A673 (cell line): Measurements from ENCODE around the gene TSGA10IP. TPM values are rescaled to one million over a fixed set of nuclear protein-coding genes. Genes with fewer than 3 reads are reported as not detected.

Experiments used
- BruUV-seq: library from RNA; stranded (reverse); fragments of 400-500 nt; replicated peaks from 2 replicates; lab custom pipeline; 2021; lab: Mats Ljungman, UMichigan
- CTCF ChIA-PET: fragments of 300-600 bp; sonication (Branson Sonifier 250); formaldehyde crosslinking; loops from one replicate; lab custom pipeline; 2022; ENCODE audit warnings: antibody characterized with exemption; lab: Charles Lee
- POLR2A ChIA-PET: fragments of 300-600 bp; sonication (Branson Sonifier 250); formaldehyde crosslinking; loops from one replicate; lab custom pipeline; 2022; ENCODE audit warnings: antibody characterized with exemption; ENCODE audit not compliant: low non-redundant PET; lab: Charles Lee
- DNase-seq: peaks from one replicate; pipeline ENCODE4 v3.0.0-alpha.2; 2015; ENCODE audit warnings: low spot score
- H3K27ac ChIP-seq: fragments of 200-600 bp; sonication (generic); 2 replicates; pipeline ENCODE4 v1.5.1; 2016; ENCODE audit warnings: mixed run types, low read depth, mild to moderate bottlenecking, mixed read lengths, antibody characterized with exemption, low read length; ENCODE audit not compliant: poor library complexity, severe bottlenecking
- H3K27me3 ChIP-seq: fragments of 200-600 bp; sonication (generic); replicated peaks from 2 replicates; pipeline ENCODE4 v1.6.1; 2017; ENCODE audit warnings: mixed run types, low read depth, mild to moderate bottlenecking, mixed read lengths, antibody characterized with exemption, low read length; ENCODE audit not compliant: insufficient read depth, poor library complexity
- H3K36me3 ChIP-seq: fragments of 200-600 bp; sonication (generic); 2 replicates; pipeline ENCODE4 v1.6.1; 2016; ENCODE audit warnings: mixed run types, mild to moderate bottlenecking, mixed read lengths, antibody characterized with exemption, low read length; ENCODE audit not compliant: insufficient read depth, poor library complexity, severe bottlenecking
- H3K4me1 ChIP-seq: fragments of 200-600 bp; sonication (generic); 2 replicates; pipeline ENCODE4 v1.6.1; 2017; ENCODE audit warnings: mixed run types, mild to moderate bottlenecking, mixed read lengths, antibody characterized with exemption, low read length; ENCODE audit not compliant: insufficient read depth, poor library complexity, severe bottlenecking
- H3K4me3 ChIP-seq: fragments of 200-600 bp; sonication (generic); 2 replicates; pipeline ENCODE4 v1.5.1; 2016; ENCODE audit warnings: low read depth, mixed run types, mild to moderate bottlenecking, mixed read lengths, low read length; ENCODE audit not compliant: poor library complexity, severe bottlenecking
- H3K9me3 ChIP-seq: fragments of 200-600 bp; sonication (generic); 2 replicates; pipeline ENCODE4 v1.6.1; 2016; ENCODE audit warnings: mixed run types, low read depth, mild to moderate bottlenecking, mixed read lengths, antibody characterized with exemption, low read length; ENCODE audit not compliant: poor library complexity, severe bottlenecking
- CTCF ChIP-seq: fragments of 300-800, 200-600 bp; sonication (generic); conservative IDR thresholded peaks from 2 replicates; pipeline ENCODE4 v1.5.1; 2017; ENCODE audit warnings: low read depth, mild to moderate bottlenecking, antibody characterized with exemption, low read length, moderate library complexity, mixed read lengths
- EZH2 ChIP-seq: fragments of 200-600 bp; sonication (generic); IDR thresholded peaks from 2 replicates; pipeline ENCODE4 v1.6.1; 2017; ENCODE audit warnings: borderline replicate concordance, low read depth, mild to moderate bottlenecking, mixed read lengths, antibody characterized with exemption, low read length; ENCODE audit not compliant: poor library complexity, severe bottlenecking
- intact Hi-C: fragments of 100-400 bp; cut with micrococcal nuclease; formaldehyde crosslinking; loops from one replicate; pipeline ENCODE4 v1.10.0; 2022; ENCODE audit not compliant: unreplicated experiment
- total RNA-seq: library from RNA; stranded (reverse); gene quantifications from 2 replicates; pipeline ENCODE4 v1.2.3, GENCODE V29; 2021

Gene TSGA10IP
- total RNA-seq, 1 experiment from 2014 or later = not detected

GRCh38 chr11:65937766-65938165, 7.5 kb upstream of the TSGA10IP start:
- H3K27ac ChIP-seq = no peak overlapping the region
- ChIA-PET POLR2A (interaction anchor here (0.6 kb wide), 1 partner anchor 428 kb away, joined by 3 read pairs; no protein-coding TSS in a partner anchor), CTCF (no interaction called here)
- BruUV-seq = no TSS peak
- H3K9me3 ChIP-seq = no peaks in the 10 kb centered on the region
- TF ChIP-seq EZH2 (no peak), CTCF (no peak)
- no peak for DNase-seq
- H3K36me3 ChIP-seq = no peaks in the 10 kb centered on the region
- no peaks in the 10 kb centered on the region for H3K27me3 ChIP-seq
- no peaks in the 10 kb centered on the region for H3K4me1 ChIP-seq
- H3K4me3 ChIP-seq = no peak overlapping the region
- intact Hi-C loops = no loop called here

- intact Hi-C loops = no loop called here
- H3K4me3 ChIP-seq = no peak overlapping the region
These were observed 3.5 kb upstream of the TSGA10IP start for GRCh38 chr11:65941720-65942310.

GRCh38 chr11:65942531-65942930, 2.7 kb upstream of the TSGA10IP start:
- no TSS peak for BruUV-seq
- POLR2A ChIA-PET = no interaction called here
- CTCF ChIA-PET = no interaction called here

More at GRCh38 chr11:65941720-65942310, 3.5 kb upstream of the TSGA10IP start:
- no TSS peak for BruUV-seq
- no peak for DNase-seq
- no peaks in the 10 kb centered on the region for H3K27me3 ChIP-seq
- TF ChIP-seq EZH2 (no peak), CTCF (no peak)
- H3K36me3 ChIP-seq = no peaks in the 10 kb centered on the region
- H3K9me3 ChIP-seq = no peaks in the 10 kb centered on the region
- CTCF ChIA-PET = no interaction called here
- POLR2A ChIA-PET = no interaction called here
- H3K27ac ChIP-seq = no peak overlapping the region
- H3K4me1 ChIP-seq = no peaks in the 10 kb centered on the region

More at GRCh38 chr11:65942531-65942930, 2.7 kb upstream of the TSGA10IP start:
- Histone ChIP-seq H3K27ac (no peak overlapping the region), H3K27me3 (no peaks in the 10 kb centered on the region), H3K9me3 (no peaks in the 10 kb centered on the region), H3K4me3 (no peak overlapping the region), H3K4me1 (no peaks in the 10 kb centered on the region), H3K36me3 (no peaks in the 10 kb centered on the region)
- TF ChIP-seq CTCF (no peak), EZH2 (no peak)
- DNase-seq = no peak
- intact Hi-C loops = no loop called here
